T-helper 17 cell (primary cell): ENCODE measurements around the gene GP9. TPM values are rescaled to one million over a fixed set of nuclear protein-coding genes. Genes with fewer than 3 reads are reported as not detected.

Source experiments
- ATAC-seq: fragments of 150-1000 bp; cut with Tn5 transposase; 2 replicates; pipeline ENCODE4 v1.10.0; 2021; ENCODE audit warnings: mild to moderate bottlenecking, moderate library complexity
- DNase-seq, 3 donors: peaks; one replicate each; pipeline versions ENCODE4 v3.0.0 to v3.0.0-alpha.2; 2020 to 2021
- H3K9me3 ChIP-seq: one replicate; pipeline ENCODE4 v1.7.0; 2013; ENCODE audit warnings: low read length, mild to moderate bottlenecking; ENCODE audit not compliant: control insufficient read depth, poor library complexity, severe bottlenecking
- H3K27ac Mint-ChIP-seq: one replicate; pipeline ENCODE4 v1.8.0; 2022; ENCODE audit warnings: mild to moderate bottlenecking, moderate library complexity, mixed read lengths
- H3K27me3 Mint-ChIP-seq: one replicate; pipeline ENCODE4 v1.8.0; 2022; ENCODE audit warnings: mixed read lengths
- H3K36me3 Mint-ChIP-seq: one replicate; pipeline ENCODE4 v1.8.0; 2022; ENCODE audit warnings: low read depth, mixed read lengths
- H3K4me1 Mint-ChIP-seq: one replicate; pipeline ENCODE4 v1.8.0; 2022; ENCODE audit warnings: mild to moderate bottlenecking, mixed read lengths
- H3K4me3 Mint-ChIP-seq: one replicate; pipeline ENCODE4 v1.8.0; 2022; ENCODE audit warnings: mild to moderate bottlenecking, moderate library complexity, mixed read lengths
- total RNA-seq, 4 donors: library from RNA in 2 of 4; stranded (reverse) in 2 of 4; gene quantifications; one replicate each; pipeline ENCODE4 v1.2.3 and lab custom pipeline; 2022 to 2026

Gene GP9
- total RNA-seq, 2 donors from 2014 or later, result 3.8 to 68.5 TPM

DNA sequence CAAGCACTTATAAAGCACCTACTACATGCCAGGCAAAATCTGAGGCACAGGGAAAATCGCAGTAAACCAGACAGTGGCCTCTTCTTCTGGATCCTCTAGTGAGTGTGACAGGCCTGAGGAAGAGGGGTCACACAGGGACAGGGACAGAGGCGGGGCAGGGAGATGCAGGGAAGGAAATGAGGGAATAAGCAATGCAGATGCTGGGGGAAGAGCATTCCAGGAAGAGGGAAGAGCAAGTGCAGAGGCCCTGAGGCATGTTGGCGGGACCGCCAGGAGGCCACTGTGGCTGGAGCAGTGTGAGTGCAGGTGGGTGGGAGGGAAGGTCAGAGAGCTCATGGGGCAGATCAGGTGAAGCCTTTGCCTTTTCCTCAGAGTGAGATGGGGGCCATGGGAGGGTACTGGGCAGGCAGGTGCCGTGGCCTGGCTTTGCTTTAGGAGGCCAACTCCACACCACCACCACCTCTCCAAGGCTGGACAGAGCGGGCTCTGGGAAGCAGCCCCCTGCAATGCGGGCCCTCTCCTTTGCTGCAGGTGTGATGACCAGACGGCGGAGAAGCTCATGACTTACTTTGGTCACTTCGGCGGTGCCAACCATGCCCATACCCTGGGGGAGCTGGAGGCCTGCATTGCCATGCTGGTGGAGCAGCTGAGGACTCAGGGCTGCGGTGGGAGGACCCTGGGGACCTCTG lies 26.8 kb upstream of the GP9 start:
- no peaks in the 10 kb centered on the region for H3K9me3 ChIP-seq
- no peak overlapping the region for H3K4me3 Mint-ChIP-seq
- H3K36me3 Mint-ChIP-seq, result no peaks in the 10 kb centered on the region
- DNase-seq (no peak), ATAC-seq (no peak)
- no peaks in the 10 kb centered on the region for H3K27me3 Mint-ChIP-seq
- peak overlapping the region; percentile 76 for H3K27ac Mint-ChIP-seq
- peaks cover 9% of the 10 kb centered on the region for H3K4me1 Mint-ChIP-seq

- Mint-ChIP-seq H3K4me3 (no peak overlapping the region), H3K27ac (no peak overlapping the region), H3K4me1 (peaks cover 13% of the 10 kb centered on the region), H3K36me3 (no peaks in the 10 kb centered on the region), H3K27me3 (no peaks in the 10 kb centered on the region)
- no peaks in the 10 kb centered on the region for H3K9me3 ChIP-seq
- ATAC-seq (peak; percentile 39), DNase-seq (no peak)
These were observed 25.9 kb upstream of the GP9 start for GRCh38 chr3:129034642-129035041.

DNA sequence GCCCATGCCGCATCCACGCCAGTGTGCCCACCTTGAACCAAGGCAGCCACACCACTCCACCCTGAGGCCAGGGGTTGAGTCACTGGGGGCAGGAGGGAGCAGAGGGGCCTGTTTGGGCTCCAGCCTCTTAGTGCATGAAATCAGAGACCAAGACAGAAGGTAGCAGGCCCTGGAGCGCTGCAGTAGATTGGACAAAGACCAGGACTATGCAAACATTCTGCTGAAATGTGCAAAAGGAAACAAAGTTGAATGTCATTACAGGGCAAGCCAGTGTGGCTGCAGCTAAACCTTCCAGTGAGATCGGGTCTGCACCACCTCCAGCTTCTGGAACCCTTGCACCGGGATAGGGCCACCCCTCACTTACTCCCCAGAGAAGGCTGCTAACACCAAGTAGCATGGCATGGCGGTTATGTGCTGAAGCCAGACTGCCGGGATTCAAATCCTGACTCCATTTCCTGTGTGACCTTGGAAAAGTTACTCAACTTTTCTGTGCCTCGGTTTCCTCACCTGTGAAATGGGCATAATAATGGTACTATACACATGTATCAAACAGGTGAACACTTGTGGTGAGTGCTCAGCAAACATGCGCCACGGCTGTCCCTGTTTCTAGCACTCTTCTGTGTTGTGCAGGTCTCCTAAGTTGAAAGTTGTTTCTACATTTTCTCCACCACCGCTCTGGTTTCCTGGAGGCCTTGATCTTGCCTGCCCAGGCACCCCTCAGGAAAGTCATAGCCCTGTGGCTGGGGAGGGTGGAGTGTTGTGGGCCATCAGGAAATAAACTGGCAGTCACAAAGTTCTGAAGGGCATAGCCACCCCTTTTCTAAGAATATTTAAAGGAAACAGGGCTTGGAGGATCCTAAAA lies 25.0 kb upstream of the GP9 start:
- DNase-seq, result no peak
- Mint-ChIP-seq H3K27ac (no peak overlapping the region), H3K4me1 (peaks cover 17% of the 10 kb centered on the region), H3K36me3 (no peaks in the 10 kb centered on the region), H3K27me3 (no peaks in the 10 kb centered on the region), H3K4me3 (peak overlapping the region; percentile 57)
- ATAC-seq, result peak; percentile 48
- no peaks in the 10 kb centered on the region for H3K9me3 ChIP-seq

DNA sequence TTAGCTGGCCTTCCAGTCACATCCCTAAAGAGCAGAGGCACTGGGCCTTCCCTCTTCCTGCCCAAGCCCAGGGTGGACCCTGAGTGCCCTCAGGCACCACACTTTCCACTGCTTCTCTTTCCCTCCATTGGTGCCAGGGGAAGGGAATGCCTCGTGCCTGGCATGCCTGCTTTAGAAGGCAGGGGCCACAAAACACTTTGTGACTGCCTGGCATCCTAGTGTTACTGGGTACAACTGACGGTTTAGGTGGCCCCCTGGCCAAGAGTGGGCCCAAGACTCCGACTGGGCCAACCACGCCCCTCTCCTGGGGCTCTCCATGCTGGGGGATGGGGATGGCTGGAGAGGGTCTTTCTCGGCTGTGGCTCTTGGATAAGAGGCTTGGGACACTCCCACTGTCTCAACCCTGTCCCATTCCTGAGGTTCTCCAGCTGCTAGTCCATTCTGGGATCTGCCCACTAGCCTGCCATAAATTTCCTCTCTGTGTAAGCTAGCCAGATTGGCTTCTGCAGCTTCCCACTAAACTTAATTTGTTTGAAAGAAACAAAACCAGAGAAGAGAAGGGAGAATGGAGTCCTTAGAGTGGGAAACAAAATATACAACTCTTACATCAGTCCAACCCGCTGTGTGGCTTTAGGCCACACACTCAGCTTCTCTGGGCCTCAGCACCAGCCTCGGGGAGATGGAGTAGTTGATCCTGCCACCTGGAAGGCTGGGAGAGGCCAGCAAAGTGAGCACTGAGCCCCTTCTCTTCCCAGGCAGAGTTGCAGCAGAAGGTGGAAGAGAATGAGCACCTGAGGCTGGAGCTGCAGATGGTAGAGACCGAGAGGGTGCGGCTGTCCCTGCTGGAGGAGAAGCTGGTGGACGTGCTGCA lies 24.1 kb upstream of the GP9 start:
- Mint-ChIP-seq H3K4me1 (peaks cover 17% of the 10 kb centered on the region), H3K36me3 (no peaks in the 10 kb centered on the region), H3K27ac (peak overlapping the region; percentile 78), H3K27me3 (no peaks in the 10 kb centered on the region), H3K4me3 (peak overlapping the region; percentile 57)
- ATAC-seq (no peak), DNase-seq (no peak)
- no peaks in the 10 kb centered on the region for H3K9me3 ChIP-seq

GRCh38 chr3:129037093-129037419 lies 23.5 kb upstream of the GP9 start:
- H3K27me3 Mint-ChIP-seq, result peaks cover 3% of the 10 kb centered on the region
- H3K4me1 Mint-ChIP-seq, result peaks cover 17% of the 10 kb centered on the region
- no peaks in the 10 kb centered on the region for H3K9me3 ChIP-seq
- peaks cover under 1% of the 10 kb centered on the region for H3K36me3 Mint-ChIP-seq
- no peak for DNase-seq
- ATAC-seq, result no peak
- no peak overlapping the region for H3K4me3 Mint-ChIP-seq
- H3K27ac Mint-ChIP-seq, result peak overlapping the region; percentile 78

GRCh38 chr3:129038121-129038855 lies 22.3 kb upstream of the GP9 start:
- Mint-ChIP-seq H3K36me3 (peaks cover 6% of the 10 kb centered on the region), H3K27ac (no peak overlapping the region), H3K4me1 (peaks cover 19% of the 10 kb centered on the region), H3K4me3 (no peak overlapping the region), H3K27me3 (peaks cover 10% of the 10 kb centered on the region)
- DNase-seq (no peak), ATAC-seq (no peak)
- H3K9me3 ChIP-seq, result no peaks in the 10 kb centered on the region

DNA sequence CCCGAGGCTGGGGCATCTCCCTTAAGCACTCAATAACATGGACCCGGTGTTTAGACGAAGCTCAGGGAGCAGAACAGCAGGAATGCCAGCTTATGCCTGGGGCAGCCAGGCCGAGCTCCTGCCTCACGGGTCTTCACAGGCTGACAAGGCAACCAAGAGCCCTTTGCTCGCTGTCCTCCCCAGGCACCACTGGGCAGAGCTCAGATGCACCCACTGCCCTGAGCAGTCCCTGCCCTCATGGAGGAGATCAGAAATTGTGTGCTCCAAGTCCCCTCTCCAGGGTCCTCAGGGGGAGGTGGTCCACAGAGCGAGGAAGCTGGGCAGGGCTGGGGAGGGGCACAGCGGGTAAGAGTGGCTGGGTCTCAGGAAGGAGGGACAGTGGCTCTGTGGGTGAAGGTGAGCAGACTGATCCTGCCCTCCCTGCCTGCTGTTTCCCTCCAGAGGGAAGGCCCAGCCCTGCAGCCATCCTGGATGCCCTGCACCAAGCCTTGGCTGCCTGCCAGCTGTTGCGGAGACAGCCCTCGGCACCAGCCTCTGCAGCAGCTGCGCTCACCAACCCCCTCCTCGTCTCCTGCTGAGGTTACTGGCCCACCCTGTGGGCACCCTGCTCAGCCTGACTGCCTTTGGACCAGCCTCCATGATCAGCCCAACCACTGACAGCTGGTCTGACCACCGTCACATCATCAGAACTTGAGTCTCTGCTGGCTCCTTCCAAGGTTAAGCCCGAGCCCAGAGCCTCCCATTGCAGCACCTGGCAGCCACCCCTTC lies 21.1 kb upstream of the GP9 start:
- ATAC-seq (no peak), DNase-seq (no peak)
- H3K27me3 Mint-ChIP-seq, result peaks cover 10% of the 10 kb centered on the region
- H3K9me3 ChIP-seq, result no peaks in the 10 kb centered on the region
- H3K36me3 Mint-ChIP-seq, result peaks cover 6% of the 10 kb centered on the region
- no peak overlapping the region for H3K27ac Mint-ChIP-seq
- H3K4me1 Mint-ChIP-seq, result peaks cover 22% of the 10 kb centered on the region
- no peak overlapping the region for H3K4me3 Mint-ChIP-seq

GRCh38 chr3:129040039-129040336 lies 20.6 kb upstream of the GP9 start:
- ATAC-seq (no peak), DNase-seq (no peak)
- Mint-ChIP-seq H3K4me3 (no peak overlapping the region), H3K36me3 (peaks cover 6% of the 10 kb centered on the region), H3K4me1 (peaks cover 22% of the 10 kb centered on the region), H3K27me3 (peaks cover 10% of the 10 kb centered on the region), H3K27ac (no peak overlapping the region)
- no peaks in the 10 kb centered on the region for H3K9me3 ChIP-seq

DNA sequence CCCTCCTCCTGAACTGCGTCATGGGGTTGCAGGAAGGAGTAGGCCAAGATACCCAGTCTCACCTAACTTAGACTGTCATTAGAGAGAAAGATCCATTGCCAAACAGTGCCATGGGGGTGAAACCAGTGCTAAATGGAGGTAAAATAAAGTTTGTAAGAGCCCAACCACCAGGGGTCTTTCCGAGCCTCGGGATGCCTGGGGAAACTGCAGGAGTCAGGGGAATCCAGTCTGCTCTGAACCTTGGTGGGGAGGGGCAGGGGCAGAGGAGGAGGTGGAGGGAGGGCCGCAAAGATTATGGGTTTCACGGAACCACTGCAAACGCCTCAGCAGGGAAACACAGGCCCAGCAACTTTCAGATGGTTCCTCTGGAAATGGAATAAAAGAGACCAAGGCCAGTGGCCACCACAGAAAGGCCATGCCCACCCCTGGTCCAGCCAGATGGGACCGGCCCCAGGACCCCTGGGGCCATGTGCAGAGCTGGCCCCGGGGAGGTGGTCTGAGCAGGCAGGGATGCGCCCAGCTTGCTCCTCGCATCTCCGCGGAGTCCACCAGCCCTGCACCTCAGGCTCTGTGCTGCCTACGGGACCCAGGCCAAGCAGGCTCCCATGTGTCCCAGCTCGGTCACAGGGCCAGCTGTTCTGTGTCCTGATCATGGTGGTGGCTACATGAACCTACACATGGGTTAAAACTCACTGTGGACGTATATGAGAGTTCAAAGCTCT lies 19.8 kb upstream of the GP9 start:
- Mint-ChIP-seq H3K27me3 (peaks cover 10% of the 10 kb centered on the region), H3K4me1 (peaks cover 18% of the 10 kb centered on the region), H3K4me3 (no peak overlapping the region), H3K27ac (no peak overlapping the region), H3K36me3 (peaks cover 6% of the 10 kb centered on the region)
- ATAC-seq (no peak), DNase-seq (no peak)
- no peaks in the 10 kb centered on the region for H3K9me3 ChIP-seq

DNA sequence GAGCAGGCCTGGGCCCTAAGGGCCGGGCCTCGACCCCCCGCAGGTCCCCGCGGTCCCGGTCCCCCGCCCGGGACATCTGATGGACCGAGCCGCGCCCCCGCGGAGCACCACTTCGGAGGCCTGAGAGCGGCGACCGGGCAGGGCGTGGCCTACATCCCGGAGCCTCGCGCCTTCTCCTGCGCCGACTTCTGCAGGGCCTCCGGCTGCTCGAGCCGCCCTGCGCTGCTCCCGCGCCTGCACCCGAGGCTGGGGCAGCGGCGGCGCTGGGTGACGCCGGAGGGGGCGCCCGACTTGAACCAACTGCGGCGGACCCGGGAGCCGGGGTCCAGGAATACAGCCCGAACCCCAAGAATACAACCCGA lies 14.9 kb upstream of the GP9 start:
- peak overlapping the region; percentile 77 for H3K4me3 Mint-ChIP-seq
- ATAC-seq (peak; percentile 84), DNase-seq (peak in 1 of 3 donors; percentile 11)

DNA sequence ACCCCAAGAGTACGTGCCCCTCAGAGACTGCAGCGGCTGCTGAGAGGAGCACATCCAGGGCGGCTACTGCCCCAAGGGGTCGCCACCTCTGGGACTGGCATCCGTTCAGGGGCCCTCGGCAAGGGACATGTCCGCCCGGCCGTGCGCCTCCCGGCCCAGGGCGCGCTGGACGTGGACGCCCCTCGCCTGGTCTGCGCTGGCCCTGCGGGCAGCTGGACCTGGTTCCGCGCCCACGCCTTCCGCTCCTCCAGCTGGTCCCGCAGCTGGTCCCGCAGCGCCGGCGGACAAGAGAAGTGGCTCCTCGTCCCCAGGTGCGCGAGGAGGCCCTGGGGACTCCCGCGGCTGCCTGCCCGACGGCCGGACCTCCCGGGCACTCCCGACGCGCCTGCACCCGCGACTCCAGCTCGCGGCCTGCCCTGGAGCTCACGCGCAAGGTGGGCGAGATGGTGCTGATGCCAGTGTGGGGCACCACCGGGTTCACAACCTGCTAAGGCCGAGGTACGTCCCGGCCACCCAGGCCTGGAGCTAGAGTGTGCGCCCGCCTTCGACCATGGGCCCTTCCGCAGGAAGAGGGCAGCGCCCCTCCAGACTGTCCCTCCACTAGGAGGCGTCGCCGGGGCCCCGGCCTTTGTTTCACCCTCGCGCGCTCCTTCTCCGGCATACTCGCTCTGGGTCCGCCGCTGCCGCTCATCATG lies 14.4 kb upstream of the GP9 start:
- H3K4me1 Mint-ChIP-seq, result peaks cover 5% of the 10 kb centered on the region
- peak overlapping the region; percentile 77 for H3K4me3 Mint-ChIP-seq
- ATAC-seq, result peak; percentile 75
- no peak for DNase-seq
- H3K27ac Mint-ChIP-seq, result no peak overlapping the region
- H3K36me3 Mint-ChIP-seq, result peaks cover 6% of the 10 kb centered on the region
- peaks cover 10% of the 10 kb centered on the region for H3K27me3 Mint-ChIP-seq
- H3K9me3 ChIP-seq, result no peaks in the 10 kb centered on the region

More for the DNA sequence above, 14.9 kb upstream of the GP9 start:
- Mint-ChIP-seq H3K27me3 (peaks cover 10% of the 10 kb centered on the region), H3K36me3 (peaks cover 6% of the 10 kb centered on the region), H3K27ac (no peak overlapping the region), H3K4me1 (peaks cover 5% of the 10 kb centered on the region)
- no peaks in the 10 kb centered on the region for H3K9me3 ChIP-seq
